NCI-H524 (cell line): ENCODE data around the gene CISD1.
A peak's percentile ranks its signal among the peaks of the same experiment; 100 is the strongest.

Experiments
- DNase-seq, 2 experiments: peaks; one replicate each; lab custom pipeline; 2025; lab: John Stamatoyannopoulos, UW

Gene CISD1

DNA sequence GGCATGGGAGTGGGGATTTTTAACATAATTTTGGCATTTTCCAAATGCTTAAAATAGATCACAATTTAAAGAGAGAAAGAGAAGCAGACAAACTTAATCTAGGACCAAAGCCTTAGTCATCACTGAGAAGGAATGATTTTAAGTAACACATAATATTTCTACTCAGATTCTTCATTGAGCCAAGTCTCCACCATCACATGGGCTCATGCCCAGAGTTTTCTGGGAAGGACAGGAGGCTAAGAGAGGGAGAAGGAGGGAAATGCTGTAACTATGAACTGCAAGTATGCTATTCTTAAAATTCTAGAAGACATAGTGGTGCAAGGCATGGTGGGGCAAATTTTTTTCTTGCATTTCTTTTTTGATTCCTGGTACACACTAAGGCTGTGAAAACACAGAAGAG is 42.1 kb downstream of the CISD1 start:
- no peak for DNase-seq

DNA sequence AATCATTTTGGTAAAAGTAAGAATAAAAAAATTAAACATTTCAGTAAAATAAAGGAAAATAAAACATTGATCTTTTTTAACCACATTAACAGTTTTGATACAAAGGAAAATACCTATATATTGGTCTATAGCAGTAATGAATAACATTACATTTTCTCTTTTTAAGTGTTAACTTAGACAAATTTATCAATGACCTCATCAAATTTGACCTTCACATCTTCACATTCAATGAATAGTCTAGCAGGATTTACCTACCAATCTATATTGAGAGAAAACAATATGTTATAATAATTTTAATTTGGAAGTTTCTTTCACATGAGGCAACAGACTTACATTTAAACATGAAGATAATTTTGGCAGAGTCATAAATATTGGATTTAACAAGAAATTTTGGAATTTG is 47.9 kb downstream of the CISD1 start:
- no peak for DNase-seq

DNA sequence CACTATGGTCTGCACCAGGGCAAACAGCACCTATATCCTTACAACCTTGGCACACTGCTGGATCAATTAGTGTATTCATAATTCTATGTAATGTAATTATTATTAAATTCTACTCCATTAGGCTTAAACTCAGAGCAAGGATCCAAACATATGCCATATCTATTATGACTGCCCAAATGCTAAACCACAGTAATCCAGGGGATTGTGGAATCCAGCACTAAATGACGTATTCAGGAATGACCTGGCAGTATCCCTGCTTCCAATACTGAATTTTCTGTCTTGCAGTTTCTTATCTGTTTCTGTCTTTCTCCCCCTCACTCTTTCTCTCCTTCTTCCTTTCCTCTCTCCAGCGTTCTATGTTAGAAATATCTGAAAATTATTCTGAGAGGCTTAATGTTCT is 49.4 kb downstream of the CISD1 start:
- peak in 1 of 2 experiments; percentile 8 for DNase-seq

DNA sequence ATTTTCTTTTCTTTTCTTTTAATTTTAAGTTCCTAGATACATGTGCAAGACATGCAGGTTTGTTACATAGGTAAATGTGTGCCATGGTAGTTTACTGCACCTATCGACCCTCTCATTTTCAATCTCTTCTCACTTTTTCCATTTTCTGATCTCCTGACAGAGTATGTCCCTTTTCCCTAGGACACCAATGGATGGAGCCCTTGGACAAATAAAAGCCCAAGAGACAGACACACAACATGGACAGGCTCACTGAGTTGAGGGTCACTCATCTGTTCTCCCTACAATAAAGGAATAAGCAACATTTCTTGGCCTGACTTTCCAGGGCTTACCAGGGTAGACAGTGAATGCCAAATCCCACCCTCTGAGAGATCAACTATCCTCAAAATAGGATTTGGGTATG is 50.6 kb downstream of the CISD1 start:
- no peak for DNase-seq

DNA sequence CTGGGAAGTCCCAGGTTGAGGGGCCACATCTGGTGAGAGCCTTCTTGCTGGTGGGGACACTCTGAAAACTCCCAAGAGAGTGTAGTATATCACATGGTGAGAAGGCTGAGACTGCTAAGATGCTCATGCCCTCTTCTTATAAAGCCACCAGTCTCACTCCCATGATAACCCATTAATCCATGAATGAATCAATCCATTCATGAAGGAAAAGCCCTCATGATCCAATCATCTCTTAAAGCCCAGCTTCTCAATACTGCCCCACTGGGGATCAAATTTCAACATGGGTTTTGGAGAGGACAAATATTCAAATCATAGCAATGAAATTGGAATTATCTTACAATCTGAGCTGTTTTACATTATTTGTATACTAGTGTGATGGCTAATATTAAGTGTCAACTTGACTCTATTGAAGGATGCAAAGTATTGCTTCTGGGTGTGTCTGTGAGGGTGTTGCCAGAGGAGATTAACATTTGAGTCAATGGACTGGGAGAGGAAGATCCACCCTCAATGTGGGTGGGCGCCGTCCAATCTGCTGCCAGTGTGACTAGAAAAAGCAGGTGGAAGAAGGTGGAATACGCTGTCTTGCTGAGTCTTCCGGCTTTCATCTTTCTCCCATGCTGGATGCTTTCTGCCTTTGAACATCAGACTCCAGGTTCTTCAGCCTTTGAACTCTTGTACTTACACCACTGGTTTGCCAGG is 51.5 kb downstream of the CISD1 start:
- DNase-seq, result no peak

DNA sequence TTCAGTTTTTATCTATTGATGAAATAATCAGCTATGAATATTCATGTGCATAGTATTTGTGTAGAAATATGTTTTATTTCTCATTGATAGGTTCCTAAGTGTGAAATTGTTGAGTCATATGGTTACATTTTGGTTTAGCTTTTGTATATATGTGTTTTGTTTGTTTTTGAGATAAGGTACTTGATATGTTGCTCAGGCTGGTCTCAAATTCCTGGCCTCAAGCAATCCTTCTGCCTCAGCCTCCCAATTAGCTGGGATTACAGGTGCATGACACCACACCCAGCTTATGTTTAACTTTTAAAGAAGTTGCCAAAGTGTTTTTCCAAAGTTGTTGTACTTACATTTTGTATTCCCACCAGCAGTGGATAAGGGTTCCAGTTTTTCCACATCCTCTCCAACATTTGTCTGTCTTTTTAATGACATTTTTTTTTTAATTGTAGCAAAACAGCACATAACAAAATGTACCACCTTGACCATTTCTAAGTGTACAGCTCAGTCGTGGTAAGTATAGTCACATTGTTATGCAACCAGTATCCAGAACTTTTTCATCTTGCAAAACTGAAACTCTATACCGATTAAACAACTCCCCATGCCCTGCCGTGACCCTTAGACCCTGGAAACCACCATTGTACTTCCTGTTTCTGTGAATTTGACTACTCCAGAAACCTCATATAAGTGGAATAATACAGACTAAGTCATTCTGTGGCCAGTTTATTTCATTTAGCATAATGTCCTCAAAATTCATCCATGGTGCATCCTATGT is 53.3 kb downstream of the CISD1 start:
- no peak for DNase-seq

DNA sequence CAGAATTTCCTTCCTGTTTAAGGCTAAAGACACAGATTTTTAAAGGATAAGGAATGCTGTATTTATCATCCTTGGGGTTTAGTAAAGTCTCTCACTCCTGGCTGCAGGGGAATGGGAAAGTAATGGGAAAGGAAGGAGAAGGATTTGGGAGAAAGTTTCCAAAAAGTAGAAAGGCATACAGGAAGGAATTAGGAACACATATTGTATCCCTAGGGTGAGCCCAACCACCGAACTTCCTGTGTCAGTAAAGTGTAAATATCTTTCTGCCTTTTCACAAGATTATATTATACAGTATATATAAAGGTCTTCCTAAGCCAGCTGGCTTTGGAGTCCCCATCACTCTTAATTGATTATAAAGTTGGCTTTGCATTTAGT is 53.9 kb downstream of the CISD1 start:
- no peak for DNase-seq

DNA sequence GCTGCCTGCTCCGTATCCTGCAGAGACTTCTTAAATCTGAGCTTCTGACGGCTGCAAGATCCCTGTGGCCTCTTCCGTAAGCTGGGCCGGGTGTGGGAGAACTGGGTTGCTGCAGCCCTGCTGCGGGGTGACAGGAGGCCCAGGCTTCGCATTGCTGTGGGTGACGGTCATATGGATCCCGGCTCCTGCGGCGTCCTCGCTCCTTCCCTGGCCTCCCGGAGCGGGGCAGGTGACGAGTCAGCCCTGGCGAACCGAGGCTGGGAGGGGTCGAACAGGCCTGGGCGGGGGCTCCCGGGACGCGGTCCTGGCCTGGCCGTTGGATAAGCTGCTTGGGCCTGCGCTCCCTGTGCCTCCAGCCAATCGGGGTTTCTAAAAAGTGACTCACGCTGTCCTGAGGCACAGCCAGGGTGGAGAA is 58.0 kb downstream of the CISD1 start:
- no peak for DNase-seq

DNA sequence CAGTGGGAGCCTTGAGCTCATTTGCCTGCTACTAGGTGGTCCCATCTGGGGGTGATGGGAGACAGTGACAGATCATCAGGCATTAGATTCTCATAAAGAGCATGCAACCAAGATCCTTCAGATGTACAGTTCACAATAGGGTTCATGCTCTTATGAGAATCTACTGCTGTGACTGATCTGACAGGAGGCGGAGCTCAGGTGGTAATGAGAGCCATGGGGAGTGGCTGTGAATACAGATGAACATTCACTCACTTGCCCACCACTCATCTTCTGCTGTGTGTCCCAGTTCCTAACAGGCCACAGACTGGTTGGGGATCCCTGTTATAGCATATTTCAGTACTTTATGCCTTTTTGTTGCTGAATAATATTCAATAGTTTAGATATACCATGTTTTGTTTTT is 59.3 kb downstream of the CISD1 start:
- no peak for DNase-seq

DNA sequence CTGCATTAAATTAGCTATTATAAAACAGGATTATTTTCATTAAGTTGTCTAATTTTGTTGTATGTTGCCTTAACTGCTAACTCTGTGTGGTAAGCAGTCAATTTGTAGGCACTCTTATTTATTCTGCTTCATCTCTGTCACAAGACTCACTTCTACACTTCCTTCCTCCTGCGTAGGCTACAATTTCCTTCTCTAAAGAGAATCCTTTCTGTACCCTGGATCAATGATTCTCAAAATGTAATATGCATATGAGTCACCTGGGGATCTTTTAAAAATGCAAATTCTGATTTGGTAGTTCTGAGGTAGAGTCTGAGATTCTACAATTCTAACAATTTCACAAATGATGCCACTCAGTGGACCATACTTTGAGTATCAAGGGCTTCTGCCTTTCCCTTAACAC is 61.5 kb downstream of the CISD1 start:
- no peak for DNase-seq

DNA sequence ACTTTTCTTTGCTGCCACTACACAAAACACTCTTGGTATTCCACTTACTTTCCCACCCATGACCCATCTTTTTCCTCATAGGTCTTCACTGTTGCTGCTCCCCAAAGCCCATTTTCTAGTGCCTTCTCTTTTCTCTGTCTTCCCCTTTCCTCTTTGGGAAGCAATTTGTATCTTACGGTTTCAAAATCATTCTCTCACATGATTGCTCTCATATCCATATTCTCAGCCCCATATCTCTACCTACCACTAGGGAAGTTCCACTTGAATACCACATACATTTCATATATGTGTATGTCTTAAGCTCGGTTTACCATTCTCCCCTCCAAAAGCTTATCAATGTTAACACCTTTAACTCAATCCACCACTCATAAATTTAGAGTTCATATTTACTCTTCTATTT is 62.7 kb downstream of the CISD1 start:
- no peak for DNase-seq

DNA sequence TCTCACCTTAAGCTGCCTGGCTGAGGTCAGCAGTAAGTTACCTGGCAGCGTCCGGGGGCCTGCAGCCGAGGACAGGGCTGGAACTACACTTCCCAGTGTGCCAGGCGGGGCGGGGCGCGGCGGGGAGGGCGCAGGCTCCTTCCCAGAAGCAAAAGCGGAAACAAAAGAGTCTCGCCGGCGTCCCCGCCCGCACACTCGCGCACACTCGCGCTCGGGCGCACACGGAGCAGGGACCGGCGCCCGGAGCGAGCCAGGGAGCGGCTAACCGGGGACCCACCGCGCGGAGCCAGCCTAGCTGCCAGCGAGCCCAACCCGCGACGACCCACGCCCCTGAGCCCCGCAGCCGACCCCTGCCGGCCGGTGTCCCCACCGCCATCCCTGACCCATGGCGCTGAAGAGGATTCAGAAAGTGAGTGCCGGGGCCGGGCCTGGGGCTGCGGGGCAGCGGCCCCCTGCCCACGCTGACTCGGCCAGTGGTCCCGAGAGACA is 65.9 kb downstream of the CISD1 start, which contains the start of gene UBE2D1:
UBE2D1 (plus strand) TSS at position 190 of the 489 bp plus-strand sequence; CDS start at position 386, 196 bp downstream.
- peak; percentile 16 to 41 for DNase-seq

DNA sequence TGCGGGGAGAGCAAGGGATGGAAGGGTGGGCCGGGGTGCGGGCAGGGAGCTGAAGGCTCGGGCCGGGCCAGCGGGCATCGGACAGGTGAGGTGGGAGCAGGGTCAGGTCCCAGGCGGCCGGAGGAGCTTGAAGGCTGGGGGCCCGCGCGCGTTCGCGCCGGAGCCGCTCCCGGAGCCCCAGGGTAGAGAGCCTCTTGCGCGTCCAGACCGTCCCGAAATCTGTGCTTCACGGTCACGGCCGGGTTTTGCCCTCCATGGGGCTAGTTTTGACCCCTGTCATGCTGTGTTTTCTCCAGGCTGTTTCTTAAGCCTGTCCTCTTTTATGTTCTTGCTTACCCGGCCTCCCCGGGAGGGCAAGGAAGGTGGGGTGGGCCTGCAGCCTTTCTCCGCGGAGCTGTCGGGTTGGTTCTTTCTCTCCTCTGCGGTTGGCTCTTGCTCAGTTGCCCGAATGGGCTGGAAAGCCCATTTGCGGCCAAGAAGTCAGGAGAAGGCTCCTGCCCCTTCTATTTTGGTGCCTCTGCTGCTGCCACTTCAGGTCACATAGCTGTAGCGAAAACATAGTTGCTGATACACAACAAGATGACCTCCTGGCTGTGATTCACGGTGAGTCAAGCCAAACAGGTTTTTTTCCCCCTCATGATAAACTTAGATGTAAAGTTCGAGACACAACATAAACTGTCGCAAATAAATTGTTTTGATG is 66.5 kb downstream of the CISD1 start:
- no peak for DNase-seq

DNA sequence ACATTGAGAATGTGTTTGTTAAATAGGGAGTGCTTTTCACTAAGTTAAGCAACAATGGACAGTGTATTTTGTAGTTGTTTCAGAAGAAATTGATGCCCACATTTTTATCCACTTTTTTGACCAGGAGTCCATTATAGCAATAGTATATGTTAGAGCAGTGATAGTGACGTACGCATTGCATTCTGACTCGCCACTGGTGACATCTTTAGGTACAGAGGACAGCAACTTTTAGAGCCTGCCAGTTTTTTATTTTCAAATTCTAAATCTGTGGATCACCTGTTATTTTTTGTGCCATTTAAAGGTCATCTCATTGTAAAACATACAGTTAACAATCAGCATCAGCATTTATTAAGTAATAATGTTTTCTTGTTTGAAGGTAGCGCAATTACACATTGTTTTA is 67.3 kb downstream of the CISD1 start:
- no peak for DNase-seq
